Measurements from ENCODE around the gene NR2F1.

Gene NR2F1

GRCh38 chr5:93611273-93611975 is 28.4 kb downstream of the NR2F1 start:
- CTCF ChIA-PET, result interaction anchor here (0.9 kb wide), 1 partner anchor 25 kb away, joined by 3 read pairs; no protein-coding TSS in a partner anchor
- no peaks in the 10 kb centered on the region for H3K36me3 Mint-ChIP-seq
- H3K4me1 Mint-ChIP-seq, result peaks cover 5% of the 10 kb centered on the region
- no peak overlapping the region for H3K27ac Mint-ChIP-seq
- peaks cover 72% of the 10 kb centered on the region for H3K27me3 Mint-ChIP-seq
- no peaks in the 10 kb centered on the region for H3K9me3 Mint-ChIP-seq
- no peak overlapping the region for H3K4me3 Mint-ChIP-seq
- DNase-seq, result no peak

- H3K4me3 Mint-ChIP-seq, result no peak overlapping the region
- no peak overlapping the region for H3K27ac Mint-ChIP-seq
- H3K4me1 Mint-ChIP-seq, result peaks cover 5% of the 10 kb centered on the region
- H3K9me3 Mint-ChIP-seq, result no peaks in the 10 kb centered on the region
- CTCF ChIA-PET, result interaction anchor here (0.9 to 1.1 kb wide), 2 partner anchors 10 to 189 kb away, joined by 3 read pairs; no protein-coding TSS in a partner anchor
- no peaks in the 10 kb centered on the region for H3K36me3 Mint-ChIP-seq
- DNase-seq, result peak; percentile 40
- peaks cover 70% of the 10 kb centered on the region for H3K27me3 Mint-ChIP-seq
Measured at GRCh38 chr5:93611976-93612854, 29.2 kb downstream of the NR2F1 start.

GRCh38 chr5:93612855-93613243 is 29.8 kb downstream of the NR2F1 start:
- peaks cover 3% of the 10 kb centered on the region for H3K4me1 Mint-ChIP-seq
- no peaks in the 10 kb centered on the region for H3K9me3 Mint-ChIP-seq
- H3K4me3 Mint-ChIP-seq, result no peak overlapping the region
- CTCF ChIA-PET, result interaction anchor here (0.9 to 1.1 kb wide), 2 partner anchors 9 to 189 kb away, joined by 3 read pairs; no protein-coding TSS in a partner anchor
- H3K27ac Mint-ChIP-seq, result no peak overlapping the region
- H3K27me3 Mint-ChIP-seq, result peaks cover 63% of the 10 kb centered on the region
- no peaks in the 10 kb centered on the region for H3K36me3 Mint-ChIP-seq
- DNase-seq, result no peak

GRCh38 chr5:93616538-93617174 is 33.6 kb downstream of the NR2F1 start:
- no peaks in the 10 kb centered on the region for H3K9me3 Mint-ChIP-seq
- CTCF ChIA-PET, result no interaction called here
- H3K27ac Mint-ChIP-seq, result no peak overlapping the region
- H3K27me3 Mint-ChIP-seq, result peaks cover 46% of the 10 kb centered on the region
- peaks cover 14% of the 10 kb centered on the region for H3K4me1 Mint-ChIP-seq
- H3K36me3 Mint-ChIP-seq, result peaks cover 3% of the 10 kb centered on the region
- no peak for DNase-seq
- no peak overlapping the region for H3K4me3 Mint-ChIP-seq

- Mint-ChIP-seq H3K4me1 (peaks cover 17% of the 10 kb centered on the region), H3K27ac (no peak overlapping the region), H3K36me3 (peaks cover 4% of the 10 kb centered on the region), H3K4me3 (peak overlapping the region; percentile 81), H3K27me3 (peaks cover 28% of the 10 kb centered on the region), H3K9me3 (no peaks in the 10 kb centered on the region)
- CTCF ChIA-PET, result interaction anchor here (0.6 to 2.0 kb wide), 3 partner anchors 13 to 46 kb away, joined by 3 to 10 read pairs (median 4); no protein-coding TSS in a partner anchor
- peak; percentile 58 for DNase-seq
Measured at GRCh38 chr5:93620487-93621326, 37.7 kb downstream of the NR2F1 start.

DNA sequence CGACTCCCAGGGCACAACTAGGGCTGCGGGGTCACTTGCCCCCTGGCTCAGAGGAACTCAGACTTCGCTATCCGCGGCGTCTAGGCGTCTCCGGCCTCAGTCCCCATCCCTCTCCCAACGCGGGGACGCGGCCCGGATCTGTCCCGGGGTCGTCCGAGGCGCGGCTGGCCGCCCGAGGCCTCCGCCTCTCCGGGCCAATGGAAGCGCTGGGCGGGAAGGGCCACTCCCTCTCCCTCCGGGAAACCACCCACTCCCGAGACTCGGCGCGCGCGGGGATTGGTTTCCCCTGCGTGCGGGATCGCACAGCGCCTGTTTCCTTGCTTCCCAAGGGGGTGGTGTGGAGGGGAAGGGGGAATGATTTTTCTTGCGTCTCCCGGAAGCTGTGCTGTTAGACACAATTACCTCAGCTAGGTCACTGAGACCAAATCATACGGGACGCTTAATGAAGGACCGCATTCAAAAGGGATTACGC is 38.3 kb downstream of the NR2F1 start:
- peaks cover 17% of the 10 kb centered on the region for H3K4me1 Mint-ChIP-seq
- H3K9me3 Mint-ChIP-seq, result no peaks in the 10 kb centered on the region
- H3K36me3 Mint-ChIP-seq, result peaks cover 4% of the 10 kb centered on the region
- H3K27me3 Mint-ChIP-seq, result peaks cover 27% of the 10 kb centered on the region
- peak overlapping the region; percentile 37 for H3K4me3 Mint-ChIP-seq
- CTCF ChIA-PET, result interaction anchor here (1.0 to 2.0 kb wide), 3 partner anchors 14 to 294 kb away, joined by 3 to 10 read pairs (median 3); no protein-coding TSS in a partner anchor
- peak; percentile 25 for DNase-seq
- H3K27ac Mint-ChIP-seq, result no peak overlapping the region

GRCh38 chr5:93622240-93622885 is 39.3 kb downstream of the NR2F1 start:
- Mint-ChIP-seq H3K36me3 (peaks cover 4% of the 10 kb centered on the region), H3K4me1 (peaks cover 17% of the 10 kb centered on the region), H3K4me3 (no peak overlapping the region), H3K27ac (no peak overlapping the region), H3K27me3 (peaks cover 24% of the 10 kb centered on the region), H3K9me3 (no peaks in the 10 kb centered on the region)
- CTCF ChIA-PET, result interaction anchor here (0.8 to 1.0 kb wide), 3 partner anchors 10 to 293 kb away, joined by 3 read pairs; no protein-coding TSS in a partner anchor
- no peak for DNase-seq

DNA sequence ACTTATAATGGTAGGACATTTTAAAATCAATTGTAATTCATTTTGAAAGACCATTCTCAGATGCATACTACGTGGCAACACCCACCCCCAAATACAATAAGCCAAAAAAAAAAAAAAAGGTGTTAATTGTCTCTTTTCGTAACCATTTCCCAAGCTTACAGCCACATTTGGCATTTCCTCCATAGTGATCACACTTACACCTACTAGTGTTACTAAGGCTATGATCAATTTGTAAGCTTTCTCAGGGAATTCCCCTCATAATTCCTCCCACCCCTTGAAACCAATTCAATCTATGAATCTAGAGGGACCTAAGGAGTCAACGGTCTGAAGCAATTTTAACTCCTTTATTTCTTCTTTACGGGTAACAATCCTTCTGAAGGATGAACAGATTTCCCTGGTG is 40.1 kb downstream of the NR2F1 start:
- Mint-ChIP-seq H3K4me3 (no peak overlapping the region), H3K27ac (no peak overlapping the region), H3K36me3 (peaks cover 4% of the 10 kb centered on the region), H3K9me3 (no peaks in the 10 kb centered on the region), H3K27me3 (peaks cover 24% of the 10 kb centered on the region), H3K4me1 (peaks cover 17% of the 10 kb centered on the region)
- DNase-seq, result no peak
- CTCF ChIA-PET, result no interaction called here

DNA sequence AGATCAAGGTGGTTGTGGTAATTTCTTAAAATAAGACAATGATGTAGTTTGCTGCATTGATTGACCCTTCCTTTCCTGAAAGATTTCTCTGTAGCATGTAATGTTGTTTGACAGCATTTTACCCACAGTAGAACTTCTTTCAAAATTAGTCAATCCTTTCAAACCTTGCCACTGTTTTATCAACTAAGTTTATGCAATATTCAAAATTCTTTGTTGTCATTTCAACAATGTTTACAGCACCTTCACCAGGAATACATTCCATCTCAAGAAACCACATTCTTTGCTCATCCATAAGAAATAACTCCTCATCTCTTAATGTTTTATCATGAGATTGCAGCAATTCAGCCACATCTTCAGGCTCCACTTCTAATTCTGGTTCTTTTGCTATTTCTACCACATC is 43.8 kb downstream of the NR2F1 start:
- CTCF ChIA-PET, result no interaction called here
- Mint-ChIP-seq H3K36me3 (peaks cover under 1% of the 10 kb centered on the region), H3K27me3 (peaks cover 7% of the 10 kb centered on the region), H3K4me3 (no peak overlapping the region), H3K9me3 (no peaks in the 10 kb centered on the region), H3K4me1 (peaks cover 1% of the 10 kb centered on the region), H3K27ac (no peak overlapping the region)
- no peak for DNase-seq

DNA sequence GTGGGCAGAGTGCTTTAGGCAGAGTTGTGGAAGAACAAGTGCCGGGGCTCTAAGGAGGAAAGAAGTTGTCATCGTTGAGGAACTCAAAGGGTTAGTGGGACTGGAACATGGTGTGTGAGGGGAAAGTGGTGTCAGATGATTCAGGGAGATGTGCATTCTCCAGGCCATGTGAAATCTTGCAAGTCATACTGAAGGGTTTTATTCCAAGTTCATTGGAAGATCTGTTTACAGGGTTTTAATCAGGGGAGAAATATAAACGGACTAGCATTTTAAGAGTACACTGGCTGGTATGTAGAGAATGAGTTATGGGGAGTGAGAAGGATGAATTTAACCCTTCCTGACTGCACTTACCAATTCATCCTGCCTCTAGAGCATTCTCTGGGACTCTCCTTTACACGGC is 49.3 kb downstream of the NR2F1 start:
- no peak for DNase-seq
- Mint-ChIP-seq H3K27ac (no peak overlapping the region), H3K4me1 (no peaks in the 10 kb centered on the region), H3K36me3 (no peaks in the 10 kb centered on the region), H3K4me3 (no peak overlapping the region), H3K9me3 (no peaks in the 10 kb centered on the region), H3K27me3 (no peaks in the 10 kb centered on the region)
- CTCF ChIA-PET, result no interaction called here

DNA sequence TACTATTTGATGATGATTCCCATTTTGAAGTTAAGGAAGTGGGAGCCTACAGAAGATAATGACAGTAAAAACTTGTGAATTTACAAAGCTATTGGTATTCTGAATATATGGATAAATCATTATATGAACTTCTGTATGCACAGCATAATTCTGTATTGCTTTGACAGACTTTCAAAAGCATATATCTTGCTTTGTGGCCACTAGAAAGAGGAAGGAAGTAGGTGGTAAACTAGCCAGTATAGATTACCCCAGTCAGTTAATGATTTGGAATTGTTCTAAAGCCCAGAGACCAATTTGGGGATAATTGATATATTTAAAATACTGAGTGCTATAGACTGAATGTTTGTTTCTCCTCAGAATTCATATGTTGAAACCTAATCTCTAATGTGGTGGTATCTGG is 53.0 kb downstream of the NR2F1 start:
- Mint-ChIP-seq H3K4me3 (no peak overlapping the region), H3K4me1 (no peaks in the 10 kb centered on the region), H3K9me3 (no peaks in the 10 kb centered on the region), H3K27ac (no peak overlapping the region), H3K36me3 (no peaks in the 10 kb centered on the region), H3K27me3 (no peaks in the 10 kb centered on the region)
- CTCF ChIA-PET, result interaction anchor here (1.0 to 1.2 kb wide), 2 partner anchors 25 to 28 kb away, joined by 3 read pairs; no protein-coding TSS in a partner anchor
- no peak for DNase-seq

- Mint-ChIP-seq H3K9me3 (no peaks in the 10 kb centered on the region), H3K27me3 (no peaks in the 10 kb centered on the region), H3K36me3 (no peaks in the 10 kb centered on the region), H3K4me3 (no peak overlapping the region), H3K27ac (no peak overlapping the region), H3K4me1 (no peaks in the 10 kb centered on the region)
- CTCF ChIA-PET, result interaction anchor here (1.2 kb wide), 1 partner anchor 26 kb away, joined by 3 read pairs; no protein-coding TSS in a partner anchor
- DNase-seq, result no peak
Measured at GRCh38 chr5:93636837-93637236, 53.8 kb downstream of the NR2F1 start.

- Mint-ChIP-seq H3K27me3 (no peaks in the 10 kb centered on the region), H3K9me3 (no peaks in the 10 kb centered on the region), H3K4me1 (no peaks in the 10 kb centered on the region), H3K27ac (no peak overlapping the region), H3K4me3 (no peak overlapping the region), H3K36me3 (no peaks in the 10 kb centered on the region)
- CTCF ChIA-PET, result no interaction called here
- DNase-seq, result no peak
Measured at GRCh38 chr5:93637697-93638096, 54.7 kb downstream of the NR2F1 start.

All from activated naive CD4-positive, alpha-beta T cell treated with anti-CD3 and anti-CD28 coated beads, Interleukin-2, amount 10 ng/mL, durations not matched to agents 7 days and 5 days (primary cell).